ENCODE results near the gene CHTOP.

DNA sequence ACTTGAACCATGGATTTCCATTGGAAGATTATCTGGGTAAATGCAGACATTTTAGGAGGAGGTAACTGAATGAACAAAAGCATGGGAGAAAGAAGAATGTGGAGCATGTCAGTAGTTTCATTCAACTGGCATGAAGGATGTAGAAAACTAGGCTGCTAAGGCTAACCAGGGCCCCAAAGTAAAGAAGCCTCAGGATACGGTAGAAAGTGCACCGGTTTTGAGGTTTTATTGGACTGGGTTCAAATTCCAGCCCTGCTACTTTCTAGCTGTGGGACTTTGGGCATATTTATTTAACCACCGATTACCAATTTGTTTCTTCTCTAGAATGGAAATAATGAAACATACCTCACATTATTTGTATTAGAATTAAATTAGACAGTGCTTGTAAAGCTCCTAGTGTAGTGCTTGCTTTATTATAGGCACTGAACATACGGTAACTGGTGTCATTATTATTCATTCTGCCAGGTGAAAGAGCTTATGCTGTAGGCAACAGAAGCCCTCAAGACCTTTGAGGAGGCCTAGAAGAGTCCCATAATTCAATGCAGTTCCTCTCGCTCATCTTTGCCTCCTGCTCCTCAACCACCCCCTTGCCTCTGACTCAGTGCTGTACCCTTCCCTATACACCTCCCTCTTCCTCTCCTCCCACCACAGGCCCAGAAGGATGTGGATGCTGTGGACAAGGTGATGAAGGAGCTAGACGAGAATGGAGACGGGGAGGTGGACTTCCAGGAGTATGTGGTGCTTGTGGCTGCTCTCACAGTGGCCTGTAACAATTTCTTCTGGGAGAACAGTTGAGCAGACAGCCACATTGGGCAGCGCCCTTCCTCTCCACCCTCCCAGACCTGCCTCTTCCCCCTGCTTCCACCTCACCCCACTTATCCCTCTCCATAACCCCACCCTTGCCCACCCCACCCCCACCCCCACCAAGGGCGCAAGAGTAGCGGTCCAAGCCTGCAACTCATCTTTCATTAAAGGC lies 2.5 kb upstream of the CHTOP start:
- TF ChIP-seq, protein P1, sequence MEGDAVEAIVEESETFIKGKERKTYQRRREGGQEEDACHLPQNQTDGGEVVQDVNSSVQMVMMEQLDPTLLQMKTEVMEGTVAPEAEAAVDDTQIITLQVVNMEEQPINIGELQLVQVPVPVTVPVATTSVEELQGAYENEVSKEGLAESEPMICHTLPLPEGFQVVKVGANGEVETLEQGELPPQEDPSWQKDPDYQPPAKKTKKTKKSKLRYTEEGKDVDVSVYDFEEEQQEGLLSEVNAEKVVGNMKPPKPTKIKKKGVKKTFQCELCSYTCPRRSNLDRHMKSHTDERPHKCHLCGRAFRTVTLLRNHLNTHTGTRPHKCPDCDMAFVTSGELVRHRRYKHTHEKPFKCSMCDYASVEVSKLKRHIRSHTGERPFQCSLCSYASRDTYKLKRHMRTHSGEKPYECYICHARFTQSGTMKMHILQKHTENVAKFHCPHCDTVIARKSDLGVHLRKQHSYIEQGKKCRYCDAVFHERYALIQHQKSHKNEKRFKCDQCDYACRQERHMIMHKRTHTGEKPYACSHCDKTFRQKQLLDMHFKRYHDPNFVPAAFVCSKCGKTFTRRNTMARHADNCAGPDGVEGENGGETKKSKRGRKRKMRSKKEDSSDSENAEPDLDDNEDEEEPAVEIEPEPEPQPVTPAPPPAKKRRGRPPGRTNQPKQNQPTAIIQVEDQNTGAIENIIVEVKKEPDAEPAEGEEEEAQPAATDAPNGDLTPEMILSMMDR (IDR thresholded peaks at IDR 0.05), result no peak
- no peak for TF ChIP-seq ZFX (IDR thresholded peaks at IDR 0.05; ENCODE audit: borderline replicate concordance)

Measured in 22Rv1 (cell line).